Measurements from ENCODE around the gene CDK6.
A peak's percentile ranks its signal among the peaks of the same experiment; 100 is the strongest.

Gene CDK6

DNA sequence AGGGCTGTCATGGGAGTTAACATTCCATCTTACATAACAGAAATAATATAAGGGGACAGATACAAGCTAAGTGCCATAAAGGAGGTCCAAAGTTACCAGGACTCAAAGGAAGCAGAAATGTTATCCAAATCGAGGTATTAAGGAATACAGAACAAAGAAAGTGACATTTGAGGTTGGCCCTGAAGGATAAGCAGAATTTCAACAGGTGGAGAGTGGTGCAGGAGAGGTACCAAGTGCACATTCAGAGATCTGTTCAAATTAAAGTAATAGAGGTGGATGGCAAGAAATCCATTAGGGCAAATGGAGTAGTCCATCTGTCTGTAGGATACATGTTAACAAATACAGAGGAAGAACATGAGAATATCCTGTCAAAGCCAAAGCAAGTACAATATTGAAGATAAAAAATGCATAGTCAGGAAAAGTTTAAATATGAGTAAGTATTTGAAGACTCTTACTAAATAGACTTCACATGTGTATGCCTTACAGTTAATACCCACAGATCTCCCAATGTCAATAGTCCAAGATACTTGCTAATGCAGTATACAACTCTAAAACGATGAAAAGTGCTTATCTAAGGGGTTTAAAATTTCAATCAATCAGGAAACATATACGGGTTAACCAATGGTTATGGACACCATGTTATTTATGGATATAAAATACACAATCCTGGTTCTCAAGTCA is 10.0 kb downstream of the CDK6 start:
- no peak for DNase-seq

DNA sequence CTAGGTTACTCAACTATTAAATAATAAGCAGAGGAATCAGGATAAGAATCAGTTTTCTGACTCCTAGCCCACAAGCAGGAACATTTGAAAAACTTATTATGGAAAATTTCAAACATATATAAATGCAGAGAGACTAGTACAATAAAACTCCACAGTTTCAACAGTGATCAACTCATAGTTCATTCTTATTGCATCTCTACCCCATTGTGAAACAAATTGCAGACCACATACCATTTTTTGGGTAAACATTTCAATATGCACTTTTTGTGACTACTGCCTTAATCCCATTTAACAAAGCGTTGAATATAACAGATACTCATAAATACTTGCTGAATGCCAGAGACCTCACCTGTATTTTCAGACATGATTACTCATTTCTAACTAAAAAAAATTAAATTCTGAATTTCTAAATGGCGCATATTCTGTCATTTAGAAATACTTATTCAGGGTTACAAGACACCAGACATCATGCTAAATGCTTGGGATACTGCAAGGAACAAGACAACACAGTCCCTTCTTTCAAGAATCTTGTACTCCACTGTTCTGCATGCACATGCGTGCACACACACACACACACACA is 11.4 kb downstream of the CDK6 start:
- no peak for DNase-seq

DNA sequence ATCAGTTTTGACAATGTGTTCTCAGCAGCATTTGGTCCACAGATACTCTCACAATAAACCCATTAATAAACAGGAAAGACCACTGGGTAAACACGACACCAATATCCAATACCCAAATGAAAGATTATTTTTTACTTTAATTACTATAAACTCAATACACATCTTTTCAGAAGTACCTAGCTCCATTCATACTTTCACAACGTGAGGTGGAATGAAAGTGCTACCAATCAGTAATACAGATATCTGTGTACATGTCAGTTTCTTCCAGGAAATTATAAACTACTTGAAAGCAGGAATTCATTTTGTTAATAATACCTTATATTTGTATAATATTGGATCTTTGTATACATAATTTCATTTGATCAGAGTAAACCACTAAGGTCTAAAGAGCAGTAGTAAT is 11.9 kb downstream of the CDK6 start:
- no peak for DNase-seq

DNA sequence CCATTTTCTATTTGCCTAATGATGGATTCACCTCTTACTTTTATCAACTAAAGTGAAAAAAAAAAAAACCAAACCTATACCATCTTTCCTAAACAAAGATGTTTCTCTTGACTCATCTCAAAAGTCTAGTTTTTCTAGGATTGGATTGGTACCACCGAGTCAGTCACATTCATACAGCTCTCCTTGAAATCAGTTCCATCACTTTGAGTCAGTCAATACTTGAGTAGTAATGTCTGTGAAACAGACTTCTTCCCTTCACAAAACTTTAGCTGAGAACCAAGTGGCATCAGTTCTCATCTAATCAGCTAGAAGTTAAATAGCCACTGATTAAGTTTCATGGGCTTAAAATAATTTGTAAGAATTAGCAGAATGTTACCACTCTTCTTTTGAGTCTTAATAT is 13.3 kb downstream of the CDK6 start:
- DNase-seq: no peak

DNA sequence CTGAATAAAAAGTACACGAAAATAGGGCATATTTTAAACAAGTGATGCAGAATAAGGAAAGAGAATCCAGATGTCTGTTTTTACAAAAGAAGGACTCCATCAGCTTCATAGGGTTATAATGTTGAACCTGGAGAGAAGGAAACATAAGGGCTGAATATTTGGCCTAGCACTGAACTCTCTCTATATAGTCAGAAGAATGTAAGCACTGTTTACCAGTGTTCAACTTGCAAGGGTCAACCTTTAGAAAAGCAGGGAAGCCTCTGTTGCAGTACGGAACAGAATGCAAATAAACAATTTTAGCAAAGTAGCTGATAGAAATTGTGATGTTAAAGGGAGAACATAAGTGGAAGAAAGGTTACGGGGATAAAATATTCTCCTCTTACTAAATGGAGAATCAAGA is 16.2 kb downstream of the CDK6 start:
- no peak for DNase-seq

DNA sequence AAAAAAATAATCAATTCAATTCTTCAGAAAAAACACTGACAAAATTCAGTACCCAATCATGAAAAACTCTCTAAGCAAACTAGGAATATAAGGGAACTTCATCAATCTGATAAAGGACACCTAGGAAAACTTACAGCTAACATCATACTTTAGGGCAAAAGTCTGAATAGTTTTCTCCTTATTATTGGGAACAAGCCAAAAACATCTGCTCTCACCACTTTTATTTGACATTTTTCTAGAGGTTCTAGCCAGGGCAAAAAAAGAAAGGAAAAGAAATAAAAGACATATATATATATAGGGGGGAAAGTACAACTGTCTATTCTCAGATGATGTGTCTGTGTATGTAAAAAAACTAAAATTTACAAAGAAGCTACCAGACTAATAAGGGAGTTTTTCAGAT is 19.0 kb downstream of the CDK6 start:
- no peak for DNase-seq

DNA sequence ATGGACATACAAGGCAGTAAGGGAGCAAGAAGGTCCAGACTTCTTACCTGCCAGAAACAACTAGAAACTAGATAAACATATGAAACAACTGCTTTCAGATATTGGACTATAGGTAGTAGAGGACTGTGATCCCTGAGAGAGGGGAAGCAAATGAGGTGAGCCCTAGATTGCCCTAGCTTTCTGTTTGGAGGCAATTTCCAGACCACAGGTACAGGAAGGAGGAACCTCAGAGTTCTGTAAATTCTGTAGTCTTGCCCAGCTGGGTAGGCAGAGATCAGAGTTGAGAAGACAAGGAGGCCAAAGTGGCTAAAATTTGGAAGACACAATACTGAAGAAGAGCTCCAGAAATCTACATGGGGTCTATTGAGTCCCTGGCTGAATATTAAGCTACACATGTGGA is 21.0 kb downstream of the CDK6 start:
- peak in 1 of 5 donors; percentile 38 for DNase-seq

DNA sequence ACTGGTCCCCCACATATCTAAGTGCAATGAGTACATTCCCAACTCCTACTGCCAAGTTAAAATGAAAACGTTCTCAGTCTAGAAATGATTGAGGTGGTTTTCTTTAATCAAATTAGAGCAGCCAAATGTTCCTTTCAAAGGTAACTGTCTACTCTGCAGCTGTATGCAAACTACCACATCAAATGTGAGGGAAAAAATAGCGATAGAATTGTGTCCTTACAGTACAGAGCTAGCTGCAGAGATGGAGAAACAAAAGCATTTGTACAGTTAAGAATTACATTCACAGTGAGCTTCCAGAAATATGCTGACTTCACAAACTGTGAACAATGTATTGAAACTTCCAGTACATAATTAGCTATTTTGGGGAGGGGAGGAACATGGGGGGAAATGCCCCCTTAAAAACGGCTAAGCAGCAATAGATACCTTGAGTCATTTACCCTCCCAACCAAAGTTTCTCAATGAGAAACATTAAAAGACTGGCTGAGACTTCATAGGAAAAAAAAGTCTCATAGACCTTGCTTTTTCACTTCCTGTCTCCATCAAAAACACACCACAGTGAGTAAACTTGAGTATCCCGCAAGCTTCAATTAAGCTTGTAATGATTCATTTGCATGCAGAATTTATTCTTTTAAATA is 22.9 kb downstream of the CDK6 start:
- DNase-seq: peak in 1 of 5 donors; percentile 82

DNA sequence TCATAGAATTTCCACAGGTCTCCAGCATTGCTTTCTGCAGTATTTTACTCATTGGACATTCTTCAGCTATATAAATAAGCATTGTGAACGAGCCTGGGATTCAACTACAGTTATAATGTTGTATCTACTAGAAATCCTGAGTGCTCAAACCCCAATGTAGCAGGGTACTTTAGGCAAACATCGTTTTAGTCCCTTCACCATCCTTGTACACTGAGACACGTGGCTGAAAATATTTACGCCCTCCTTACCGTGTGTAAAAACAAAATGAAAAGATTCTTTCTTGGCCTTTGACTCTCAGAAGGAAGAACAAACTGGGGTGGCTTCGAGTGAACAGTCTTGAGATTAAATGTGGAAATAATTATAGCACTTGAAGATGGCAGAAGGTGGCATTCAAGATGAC is 25.2 kb downstream of the CDK6 start:
- no peak for DNase-seq

DNA sequence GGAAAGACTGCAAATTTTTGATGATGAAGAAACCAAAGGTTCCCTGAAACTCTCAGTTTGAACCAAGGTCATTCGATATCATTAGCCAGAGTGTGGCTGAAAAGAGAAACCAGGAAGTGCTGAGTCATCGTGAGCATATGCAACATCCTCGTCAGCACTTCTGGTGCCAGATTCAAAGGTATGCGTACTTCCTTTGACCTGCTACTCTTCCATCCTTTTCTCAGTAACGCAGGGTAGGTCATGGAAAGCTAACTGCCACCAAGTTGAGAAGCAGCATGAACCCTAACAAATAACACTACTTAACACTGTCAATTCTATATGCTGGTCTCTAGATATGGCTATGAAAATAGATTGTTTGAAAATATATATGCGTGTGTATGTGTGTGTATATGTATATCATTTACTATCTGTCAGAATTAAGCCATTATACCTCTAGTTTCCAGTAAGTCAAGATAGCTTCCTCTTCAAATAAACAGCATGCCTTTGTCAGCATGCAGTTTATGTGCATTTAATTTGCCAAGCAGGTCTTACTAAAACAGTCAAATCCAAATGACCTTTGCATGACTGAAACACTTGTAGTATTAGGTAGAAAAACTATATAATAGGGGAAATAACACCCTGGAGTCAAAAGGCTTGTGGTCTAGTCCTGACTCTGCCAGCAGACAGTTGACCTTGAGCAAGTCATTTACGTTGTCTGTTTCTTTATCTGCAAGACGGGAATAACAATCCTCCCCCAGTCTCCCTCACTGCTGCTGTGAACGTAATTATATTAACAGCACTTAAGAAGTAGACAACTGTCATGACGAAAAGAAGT is 26.4 kb downstream of the CDK6 start:
- peak in 4 of 5 donors; percentile 29 to 96 (median 46) for DNase-seq

DNA sequence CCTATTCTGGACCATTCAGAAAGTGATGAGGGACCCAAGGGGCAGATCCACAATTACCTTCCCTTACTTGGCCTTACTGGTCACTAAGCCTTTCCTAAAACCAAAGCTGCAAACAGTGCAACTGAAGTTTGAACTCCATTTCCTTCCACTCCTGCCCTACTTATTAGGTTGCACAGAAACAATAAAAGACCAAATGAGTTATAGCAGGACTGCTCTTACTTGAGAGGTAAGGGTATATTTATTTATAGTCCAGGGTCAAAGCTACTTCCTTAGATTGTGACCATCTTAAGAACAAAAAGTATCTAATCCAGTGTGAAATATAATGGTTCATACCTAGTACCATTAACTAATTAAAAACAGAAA is 27.0 kb downstream of the CDK6 start:
- no peak for DNase-seq

DNA sequence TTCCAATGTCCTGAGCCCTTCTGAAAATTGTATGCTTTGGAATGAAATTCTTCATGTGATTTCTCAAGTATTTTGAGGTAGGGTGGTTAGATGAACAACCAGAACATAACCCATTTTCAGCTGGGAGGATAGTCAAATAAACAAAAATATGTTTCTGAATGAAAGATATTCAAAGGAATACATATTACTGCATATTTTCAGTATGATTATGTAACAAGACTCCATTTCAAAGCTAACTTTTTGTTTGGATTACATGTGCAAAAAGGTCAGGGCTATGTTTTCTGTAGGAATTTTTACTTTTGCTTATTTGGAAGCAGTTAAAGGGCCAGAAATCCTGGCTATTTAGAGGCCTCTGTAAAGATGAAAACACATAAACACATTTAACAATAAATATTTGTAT is 27.7 kb downstream of the CDK6 start:
- no peak for DNase-seq

DNA sequence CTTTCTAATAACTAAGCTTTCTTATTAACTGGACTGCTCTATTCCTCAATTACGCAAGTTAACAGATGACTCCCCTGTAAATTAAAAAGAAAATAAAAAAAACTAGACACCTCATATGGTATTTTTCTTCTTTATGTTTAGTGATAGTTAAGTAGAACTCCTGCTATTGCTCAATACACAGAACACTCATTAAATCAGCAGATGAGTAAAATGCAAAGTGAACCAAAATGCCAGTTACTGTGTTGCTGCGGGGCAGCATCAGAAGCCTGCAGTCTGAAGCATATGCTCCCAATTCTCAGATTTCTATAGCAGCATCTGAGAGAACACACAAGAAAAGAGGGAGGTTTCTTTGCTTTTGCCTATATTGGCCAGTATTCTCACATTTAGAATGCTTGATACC is 28.4 kb downstream of the CDK6 start:
- DNase-seq: peak in 1 of 5 donors; percentile 68

DNA sequence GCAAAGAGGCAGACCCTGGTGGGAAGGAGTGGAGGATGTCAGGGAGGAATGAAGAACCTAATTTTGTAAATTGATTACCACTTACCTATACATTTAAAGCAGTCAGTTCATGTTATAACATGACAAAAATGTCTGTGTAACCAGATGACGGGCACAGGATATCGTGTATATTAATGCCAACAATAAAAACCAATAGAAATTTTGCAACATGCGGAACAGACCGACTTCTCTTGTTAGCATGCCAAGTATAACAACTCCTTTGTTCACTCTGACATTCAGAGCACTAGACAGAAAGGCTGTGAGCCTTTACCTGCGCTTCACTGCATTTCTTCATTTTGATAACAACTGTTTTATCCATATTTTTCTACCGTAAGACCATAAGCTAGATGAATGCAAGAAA is 29.9 kb downstream of the CDK6 start:
- DNase-seq: no peak

DNA sequence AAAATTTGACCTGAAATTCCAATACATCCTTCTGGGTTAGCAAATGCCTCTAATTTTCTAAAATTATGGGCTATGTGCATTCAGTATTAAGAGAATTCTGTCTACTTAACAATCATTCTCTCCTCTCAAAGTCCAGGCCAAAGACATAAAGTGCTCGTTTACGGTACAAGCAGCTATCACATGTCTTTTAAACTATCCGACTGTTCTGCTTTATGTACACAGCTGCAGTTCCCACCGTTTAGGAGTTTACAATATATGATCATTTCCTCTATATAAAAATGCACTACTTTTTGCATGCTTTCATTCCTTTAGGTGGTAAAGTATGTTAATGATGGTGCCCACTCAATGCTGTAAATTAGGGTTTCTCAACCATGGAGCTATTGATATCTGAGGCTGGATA is 34.0 kb downstream of the CDK6 start:
- DNase-seq: no peak

DNA sequence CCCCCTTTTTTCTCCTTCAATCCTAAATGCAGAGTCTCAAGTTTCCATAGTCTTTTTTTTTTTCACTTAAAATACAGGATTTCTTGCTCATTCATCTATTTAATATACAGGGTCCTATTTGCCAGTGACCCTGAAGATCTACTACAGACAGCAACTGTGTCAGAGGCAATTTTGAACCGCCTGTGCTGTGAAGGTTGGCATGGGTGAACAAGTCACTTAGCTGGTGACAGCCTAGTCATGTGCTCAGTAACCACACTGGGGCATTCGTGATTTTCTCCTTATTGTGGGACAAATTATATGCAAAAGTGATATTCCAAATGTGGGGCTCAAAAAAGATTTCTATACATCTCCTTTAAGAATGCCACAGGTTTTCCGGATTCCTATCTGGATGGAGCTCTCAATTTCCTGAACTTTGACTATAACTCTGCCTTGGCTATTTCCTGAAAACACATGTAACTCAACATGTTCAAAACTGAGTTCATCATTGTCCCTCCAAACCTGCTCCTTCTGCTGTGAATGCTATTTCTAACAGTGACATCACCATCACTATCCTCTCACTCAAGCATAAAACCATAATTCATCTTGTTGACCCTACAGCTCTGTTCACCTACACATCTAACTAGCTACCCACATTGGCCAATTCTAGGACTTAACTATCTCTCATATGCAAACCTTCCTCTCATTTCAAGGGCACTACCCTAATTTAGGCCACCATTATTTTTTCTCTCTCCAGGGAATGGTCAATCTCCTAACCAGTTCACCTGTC is 36.7 kb downstream of the CDK6 start:
- no peak for DNase-seq

DNA sequence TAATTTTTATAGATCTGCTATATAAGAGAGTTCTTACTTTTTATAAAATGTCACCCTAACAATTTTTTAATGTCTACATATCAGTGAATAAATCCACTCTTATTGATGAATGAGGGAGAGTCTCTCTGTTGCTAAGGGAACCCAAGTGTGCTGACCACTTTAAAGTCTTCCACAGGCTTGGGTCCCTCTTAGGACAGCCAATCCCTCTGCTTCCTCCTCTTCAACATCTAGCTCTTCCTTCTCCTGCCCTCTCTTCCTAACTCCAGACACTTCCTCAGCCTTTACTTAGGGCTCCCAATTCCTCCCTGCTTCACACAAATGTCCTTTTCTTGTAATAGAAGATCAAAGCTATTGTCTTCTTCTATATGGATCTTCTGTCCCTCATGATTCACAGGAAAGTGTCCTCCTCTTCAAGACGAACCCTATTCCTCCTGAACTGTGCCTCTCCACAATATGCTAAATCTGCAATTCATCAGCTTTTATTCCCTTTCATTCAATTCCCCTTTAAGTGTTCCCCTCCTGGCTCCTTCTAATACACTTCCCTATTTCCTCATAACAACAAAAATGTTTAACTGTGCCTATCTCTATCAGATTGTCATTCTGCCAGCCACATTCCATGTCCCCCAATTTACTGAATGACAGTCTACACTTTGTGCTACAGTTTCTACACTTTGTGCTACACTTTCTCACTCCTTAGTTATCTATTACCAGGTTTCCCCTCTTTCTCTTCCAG is 37.7 kb downstream of the CDK6 start:
- DNase-seq: no peak

DNA sequence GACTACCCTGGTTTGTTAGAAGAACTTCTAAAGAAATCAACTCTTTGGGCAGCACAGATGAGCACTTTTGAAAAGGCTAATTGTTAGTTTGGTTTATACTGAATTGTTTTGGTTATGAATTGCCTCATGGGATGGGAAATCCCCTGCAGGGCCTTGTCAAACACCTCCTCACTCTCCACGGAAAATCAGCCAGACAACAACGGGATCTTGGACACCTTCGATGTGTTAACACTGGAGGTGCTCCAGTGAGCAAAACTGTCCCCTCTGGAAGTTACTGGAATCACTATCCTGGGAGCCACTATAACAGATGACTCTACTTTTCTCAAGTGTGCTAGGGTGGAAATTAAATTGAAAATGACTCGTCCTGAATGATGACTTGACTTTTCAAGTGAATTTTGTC is 38.7 kb downstream of the CDK6 start:
- peak in 1 of 5 donors; percentile 30 for DNase-seq

DNA sequence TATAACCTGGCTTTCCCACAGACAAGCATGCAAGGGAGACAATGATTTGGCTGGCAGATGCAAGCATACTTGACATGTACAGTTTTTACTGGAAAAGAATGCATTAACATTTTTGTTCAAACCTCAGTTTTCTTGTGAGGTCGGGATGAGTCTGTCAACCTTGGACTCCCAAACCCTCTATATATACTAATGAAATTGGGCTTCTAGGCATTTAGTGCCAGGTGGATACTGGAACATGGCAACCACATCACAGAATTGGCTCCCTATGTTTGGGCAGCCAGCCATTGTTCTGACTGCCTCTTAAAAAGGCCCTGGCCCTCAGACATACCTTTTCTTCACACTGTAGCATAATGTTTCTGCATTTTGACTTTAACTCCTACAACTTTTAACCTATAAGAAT is 39.1 kb downstream of the CDK6 start:
- no peak for DNase-seq

DNA sequence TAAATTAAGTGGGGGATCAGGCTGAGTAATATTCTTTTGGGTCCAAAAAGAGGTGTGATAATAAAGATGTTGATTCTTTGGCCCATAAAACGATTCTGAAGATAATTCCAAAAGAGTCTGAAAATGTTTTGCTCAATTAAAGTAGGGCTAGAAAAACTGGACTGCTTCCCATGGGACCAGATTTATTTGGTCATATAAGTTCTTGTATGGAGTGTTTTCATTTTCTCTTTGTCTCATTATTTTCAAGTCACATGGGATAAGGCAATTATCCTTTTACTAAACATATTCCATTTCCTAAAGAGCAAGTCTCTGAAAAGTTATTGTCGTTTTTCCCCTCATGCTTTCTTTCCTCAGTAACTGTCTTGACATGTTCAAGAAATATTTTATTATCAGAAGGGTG is 41.5 kb downstream of the CDK6 start:
- DNase-seq: no peak

DNA sequence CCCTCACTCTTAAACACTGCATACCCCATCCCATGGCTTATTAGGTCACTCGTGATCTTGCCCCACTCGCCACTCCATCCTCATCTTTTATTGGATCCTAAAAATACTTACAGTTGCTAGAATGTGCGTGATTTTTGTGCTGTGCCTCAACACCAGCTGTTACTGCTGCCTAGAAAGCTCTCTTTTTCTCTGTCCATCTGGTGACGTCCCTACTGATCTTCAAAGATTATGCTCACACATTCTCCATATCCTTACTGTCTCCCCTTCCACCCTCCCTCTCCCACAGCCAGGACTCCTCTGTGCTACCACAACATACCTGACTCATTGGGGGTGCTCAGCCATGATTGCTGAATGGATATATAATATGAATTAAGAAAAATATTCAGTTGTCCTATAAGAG is 42.0 kb downstream of the CDK6 start:
- DNase-seq: no peak

DNA sequence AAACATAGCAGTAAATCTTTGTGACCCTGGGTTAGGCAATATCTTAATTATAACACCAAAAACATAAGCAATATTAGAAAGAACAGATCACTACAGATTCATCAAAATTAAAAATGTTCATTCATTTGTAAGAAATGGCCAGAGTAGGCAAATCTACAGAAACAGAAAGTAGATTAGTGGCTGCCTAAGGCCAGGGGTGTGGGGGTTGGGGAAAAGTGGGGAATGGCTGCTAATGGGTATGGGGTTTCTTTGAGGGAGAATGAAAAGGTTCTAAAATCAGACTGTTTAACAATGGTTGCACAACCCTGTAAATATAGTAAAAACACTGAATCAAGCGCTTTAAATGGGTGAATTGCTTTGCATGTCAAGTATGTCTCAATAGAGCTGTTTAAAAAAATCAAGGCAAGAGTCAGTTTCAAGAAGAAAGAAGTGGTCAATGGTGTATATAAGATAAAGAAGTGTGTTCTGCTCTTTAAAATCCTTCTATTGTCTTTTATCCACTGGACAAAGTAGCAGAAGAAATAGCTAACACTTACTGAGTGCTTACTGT is 42.6 kb downstream of the CDK6 start:
- DNase-seq: no peak

Measured in T-helper 1 cell (primary cell).